Measurements from ENCODE around the gene BTN2A1. TPM values are rescaled to one million over a fixed set of nuclear protein-coding genes. Genes with fewer than 3 reads are reported as not detected.
A peak's percentile ranks its signal among the peaks of the same experiment; 100 is the strongest.

BTN2A1 gene
- total RNA-seq, 1 experiment from 2014 or later = 11.2 TPM

GRCh38 chr6:26459023-26459810, 1.5 kb downstream of the BTN2A1 start:
- intact Hi-C loops (cut with micrococcal nuclease) = no loop called here
- ATAC-seq (no peak), DNase-seq (ENCODE audit: low read depth, low spot score) (no peak)
- TF ChIP-seq EZH2 (IDR thresholded peaks at IDR 0.05) (no peak), SP1 (IDR thresholded peaks at IDR 0.05; ENCODE audit: low read depth) (no peak), EZH2phosphoT487 (IDR thresholded peaks at IDR 0.05; ENCODE audit: borderline replicate concordance) (no peak), CBX3 (IDR thresholded peaks at IDR 0.05; ENCODE audit: low read depth) (no peak), ATF3 (IDR thresholded peaks at IDR 0.05) (no peak), POLR2A (IDR thresholded peaks at IDR 0.05; ENCODE audit: borderline replicate concordance, extremely low read depth, insufficient read depth, insufficient read length) (no peak), CEBPB (IDR thresholded peaks at IDR 0.05; ENCODE audit: low read depth) (no peak), ZBTB33 (IDR thresholded peaks at IDR 0.05; ENCODE audit: extremely low read depth, insufficient replicate concordance, low read length) (no peak), EGR1 (IDR thresholded peaks at IDR 0.05; ENCODE audit: low read depth) (no peak), TCF7L2 (IDR thresholded peaks at IDR 0.05; ENCODE audit: borderline replicate concordance, extremely low read depth, insufficient read depth, insufficient read length) (no peak), ZFX (IDR thresholded peaks at IDR 0.05) (no peak), RAD21 (IDR thresholded peaks at IDR 0.05; ENCODE audit: low read depth) (no peak), JUND (IDR thresholded peaks at IDR 0.05) (no peak), ZNF274 (IDR thresholded peaks at IDR 0.05; ENCODE audit: low read depth, low read length) (no peak), MAX (IDR thresholded peaks at IDR 0.05) (no peak)
- TF ChIP-seq, protein P1, sequence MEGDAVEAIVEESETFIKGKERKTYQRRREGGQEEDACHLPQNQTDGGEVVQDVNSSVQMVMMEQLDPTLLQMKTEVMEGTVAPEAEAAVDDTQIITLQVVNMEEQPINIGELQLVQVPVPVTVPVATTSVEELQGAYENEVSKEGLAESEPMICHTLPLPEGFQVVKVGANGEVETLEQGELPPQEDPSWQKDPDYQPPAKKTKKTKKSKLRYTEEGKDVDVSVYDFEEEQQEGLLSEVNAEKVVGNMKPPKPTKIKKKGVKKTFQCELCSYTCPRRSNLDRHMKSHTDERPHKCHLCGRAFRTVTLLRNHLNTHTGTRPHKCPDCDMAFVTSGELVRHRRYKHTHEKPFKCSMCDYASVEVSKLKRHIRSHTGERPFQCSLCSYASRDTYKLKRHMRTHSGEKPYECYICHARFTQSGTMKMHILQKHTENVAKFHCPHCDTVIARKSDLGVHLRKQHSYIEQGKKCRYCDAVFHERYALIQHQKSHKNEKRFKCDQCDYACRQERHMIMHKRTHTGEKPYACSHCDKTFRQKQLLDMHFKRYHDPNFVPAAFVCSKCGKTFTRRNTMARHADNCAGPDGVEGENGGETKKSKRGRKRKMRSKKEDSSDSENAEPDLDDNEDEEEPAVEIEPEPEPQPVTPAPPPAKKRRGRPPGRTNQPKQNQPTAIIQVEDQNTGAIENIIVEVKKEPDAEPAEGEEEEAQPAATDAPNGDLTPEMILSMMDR (IDR thresholded peaks at IDR 0.05 in 2 of 3, conservative IDR thresholded peaks at IDR 0.05 in 1 of 3; ENCODE audit: borderline replicate concordance in 1 of 3, insufficient read depth in 1 of 3, low read depth in 2 of 3, low read length in 2 of 3) = no peak
- TF ChIP-seq, protein P2, sequence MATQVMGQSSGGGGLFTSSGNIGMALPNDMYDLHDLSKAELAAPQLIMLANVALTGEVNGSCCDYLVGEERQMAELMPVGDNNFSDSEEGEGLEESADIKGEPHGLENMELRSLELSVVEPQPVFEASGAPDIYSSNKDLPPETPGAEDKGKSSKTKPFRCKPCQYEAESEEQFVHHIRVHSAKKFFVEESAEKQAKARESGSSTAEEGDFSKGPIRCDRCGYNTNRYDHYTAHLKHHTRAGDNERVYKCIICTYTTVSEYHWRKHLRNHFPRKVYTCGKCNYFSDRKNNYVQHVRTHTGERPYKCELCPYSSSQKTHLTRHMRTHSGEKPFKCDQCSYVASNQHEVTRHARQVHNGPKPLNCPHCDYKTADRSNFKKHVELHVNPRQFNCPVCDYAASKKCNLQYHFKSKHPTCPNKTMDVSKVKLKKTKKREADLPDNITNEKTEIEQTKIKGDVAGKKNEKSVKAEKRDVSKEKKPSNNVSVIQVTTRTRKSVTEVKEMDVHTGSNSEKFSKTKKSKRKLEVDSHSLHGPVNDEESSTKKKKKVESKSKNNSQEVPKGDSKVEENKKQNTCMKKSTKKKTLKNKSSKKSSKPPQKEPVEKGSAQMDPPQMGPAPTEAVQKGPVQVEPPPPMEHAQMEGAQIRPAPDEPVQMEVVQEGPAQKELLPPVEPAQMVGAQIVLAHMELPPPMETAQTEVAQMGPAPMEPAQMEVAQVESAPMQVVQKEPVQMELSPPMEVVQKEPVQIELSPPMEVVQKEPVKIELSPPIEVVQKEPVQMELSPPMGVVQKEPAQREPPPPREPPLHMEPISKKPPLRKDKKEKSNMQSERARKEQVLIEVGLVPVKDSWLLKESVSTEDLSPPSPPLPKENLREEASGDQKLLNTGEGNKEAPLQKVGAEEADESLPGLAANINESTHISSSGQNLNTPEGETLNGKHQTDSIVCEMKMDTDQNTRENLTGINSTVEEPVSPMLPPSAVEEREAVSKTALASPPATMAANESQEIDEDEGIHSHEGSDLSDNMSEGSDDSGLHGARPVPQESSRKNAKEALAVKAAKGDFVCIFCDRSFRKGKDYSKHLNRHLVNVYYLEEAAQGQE (IDR thresholded peaks at IDR 0.05; ENCODE audit: low read depth) = no peak
- POLR2A ChIA-PET = no interaction called here
- peaks cover 36% of the 10 kb centered on the region for H3K79me2 ChIP-seq (ENCODE audit: insufficient read depth, low read length)
- RAD21 ChIA-PET (ENCODE audit: low non-redundant PET in 1 of 2, low total read pairs in 2 of 2, uncharacterized antibody in 2 of 2, unreplicated experiment in 2 of 2) = no interaction called here
- no peak overlapping the region for H2AFZ ChIP-seq (ENCODE audit: low read depth, low read length, poor library complexity, severe bottlenecking)
- CTCF ChIA-PET = no interaction called here
- H3K4me2 ChIP-seq (ENCODE audit: low read length) = peak overlapping the region; percentile 17; the same call in 1 of the 2 replicates
- no TSS peak for BruUV-seq (replicated peaks)
- H3K36me3 ChIP-seq (ENCODE audit: control insufficient read depth in 1 of 2, insufficient read depth in 2 of 2, low read length in 2 of 2) = peaks cover 23 to 30% of the 10 kb centered on the region in 2 experiments
- peak overlapping the region in 1 of 2 experiments; percentile 77; a peak in 1 of 4 replicates for H3K4me3 ChIP-seq (replicated peaks in 1 of 2; ENCODE audit: low read depth in 1 of 2, low read length in 2 of 2)
- H3K9ac ChIP-seq (ENCODE audit: low read length) = no peak overlapping the region
- H3K9me2 ChIP-seq (ENCODE audit: insufficient read depth) = no peaks in the 10 kb centered on the region
- no peaks in the 10 kb centered on the region for H4K20me1 ChIP-seq (ENCODE audit: insufficient read depth)
- H3K27ac ChIP-seq (ENCODE audit: low read depth, low read length) = no peak overlapping the region; the same call in 1 of the 2 replicates
- H3K4me1 ChIP-seq (ENCODE audit: control insufficient read depth in 1 of 2, insufficient read depth in 2 of 2, low read length in 2 of 2) = peaks cover 0 to 13% of the 10 kb centered on the region in 2 experiments; a peak in 3 of 4 replicates
- H3K9me3 ChIP-seq (ENCODE audit: control insufficient read depth in 1 of 2, insufficient read depth in 1 of 2, low read depth in 1 of 2, low read length in 2 of 2) = no peaks in the 10 kb centered on the region
- no peaks in the 10 kb centered on the region for H3K27me3 ChIP-seq (ENCODE audit: insufficient read depth, low read length)
